ENCODE measurements around the gene ANAPC4. TPM values are rescaled to one million over a fixed set of nuclear protein-coding genes. Genes with fewer than 3 reads are reported as not detected.

The ANAPC4 gene
- polyA plus RNA-seq, 1 donor from 2014 or later = 78.1 TPM

DNA sequence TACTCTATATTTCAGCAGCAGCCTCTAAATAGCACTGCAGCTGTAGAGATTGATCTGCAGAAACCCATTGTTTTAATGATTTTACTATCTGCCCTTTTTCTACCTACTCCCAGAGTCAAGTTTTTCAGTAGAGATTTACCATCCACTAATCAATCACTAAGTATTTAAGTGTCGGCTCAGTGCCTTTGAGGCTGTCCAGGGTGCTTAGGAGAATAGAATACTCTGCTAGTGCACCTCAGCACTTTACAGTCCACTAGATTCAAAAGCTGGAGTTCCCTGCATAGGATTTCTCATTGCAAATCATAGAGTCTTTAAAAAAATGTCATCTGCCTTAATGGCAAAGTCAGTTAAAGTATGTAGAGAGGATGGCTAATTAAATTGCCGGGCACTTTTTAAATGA lies 29.6 kb upstream of the ANAPC4 start:
- H2AFZ ChIP-seq (ENCODE audit: low read depth, low read length) = no peak overlapping the region
- no peaks in the 10 kb centered on the region for H3K36me3 ChIP-seq (ENCODE audit: insufficient read depth, low read length)
- no peaks in the 10 kb centered on the region for H3K9me3 ChIP-seq (ENCODE audit: low read length)
- H4K20me1 ChIP-seq (ENCODE audit: insufficient read depth) = no peaks in the 10 kb centered on the region
- no peaks in the 10 kb centered on the region for H3K79me2 ChIP-seq (replicated peaks; ENCODE audit: insufficient read depth, low read length)
- H3K27ac ChIP-seq (ENCODE audit: low read length) = no peak overlapping the region
- H3K9me2 ChIP-seq (ENCODE audit: insufficient read depth, low read length) = no peaks in the 10 kb centered on the region
- H3K4me2 ChIP-seq (ENCODE audit: low read length) = no peak overlapping the region
- H3K4me3 ChIP-seq (ENCODE audit: low read length) = no peak overlapping the region
- TF ChIP-seq, protein P1, sequence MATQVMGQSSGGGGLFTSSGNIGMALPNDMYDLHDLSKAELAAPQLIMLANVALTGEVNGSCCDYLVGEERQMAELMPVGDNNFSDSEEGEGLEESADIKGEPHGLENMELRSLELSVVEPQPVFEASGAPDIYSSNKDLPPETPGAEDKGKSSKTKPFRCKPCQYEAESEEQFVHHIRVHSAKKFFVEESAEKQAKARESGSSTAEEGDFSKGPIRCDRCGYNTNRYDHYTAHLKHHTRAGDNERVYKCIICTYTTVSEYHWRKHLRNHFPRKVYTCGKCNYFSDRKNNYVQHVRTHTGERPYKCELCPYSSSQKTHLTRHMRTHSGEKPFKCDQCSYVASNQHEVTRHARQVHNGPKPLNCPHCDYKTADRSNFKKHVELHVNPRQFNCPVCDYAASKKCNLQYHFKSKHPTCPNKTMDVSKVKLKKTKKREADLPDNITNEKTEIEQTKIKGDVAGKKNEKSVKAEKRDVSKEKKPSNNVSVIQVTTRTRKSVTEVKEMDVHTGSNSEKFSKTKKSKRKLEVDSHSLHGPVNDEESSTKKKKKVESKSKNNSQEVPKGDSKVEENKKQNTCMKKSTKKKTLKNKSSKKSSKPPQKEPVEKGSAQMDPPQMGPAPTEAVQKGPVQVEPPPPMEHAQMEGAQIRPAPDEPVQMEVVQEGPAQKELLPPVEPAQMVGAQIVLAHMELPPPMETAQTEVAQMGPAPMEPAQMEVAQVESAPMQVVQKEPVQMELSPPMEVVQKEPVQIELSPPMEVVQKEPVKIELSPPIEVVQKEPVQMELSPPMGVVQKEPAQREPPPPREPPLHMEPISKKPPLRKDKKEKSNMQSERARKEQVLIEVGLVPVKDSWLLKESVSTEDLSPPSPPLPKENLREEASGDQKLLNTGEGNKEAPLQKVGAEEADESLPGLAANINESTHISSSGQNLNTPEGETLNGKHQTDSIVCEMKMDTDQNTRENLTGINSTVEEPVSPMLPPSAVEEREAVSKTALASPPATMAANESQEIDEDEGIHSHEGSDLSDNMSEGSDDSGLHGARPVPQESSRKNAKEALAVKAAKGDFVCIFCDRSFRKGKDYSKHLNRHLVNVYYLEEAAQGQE (IDR thresholded peaks at IDR 0.05; ENCODE audit: borderline replicate concordance) = no peak
- TF ChIP-seq MXI1 (conservative IDR thresholded peaks at IDR 0.05; ENCODE audit: poor library complexity, severe bottlenecking) (no peak), POLR2AphosphoS5 (IDR thresholded peaks at IDR 0.05) (no peak), RAD21 (conservative IDR thresholded peaks at IDR 0.05) (no peak), SMC3 (conservative IDR thresholded peaks at IDR 0.05; ENCODE audit: poor library complexity) (no peak), TAF1 (IDR thresholded peaks at IDR 0.05; ENCODE audit: low read depth) (no peak)
- TF ChIP-seq, protein P2, sequence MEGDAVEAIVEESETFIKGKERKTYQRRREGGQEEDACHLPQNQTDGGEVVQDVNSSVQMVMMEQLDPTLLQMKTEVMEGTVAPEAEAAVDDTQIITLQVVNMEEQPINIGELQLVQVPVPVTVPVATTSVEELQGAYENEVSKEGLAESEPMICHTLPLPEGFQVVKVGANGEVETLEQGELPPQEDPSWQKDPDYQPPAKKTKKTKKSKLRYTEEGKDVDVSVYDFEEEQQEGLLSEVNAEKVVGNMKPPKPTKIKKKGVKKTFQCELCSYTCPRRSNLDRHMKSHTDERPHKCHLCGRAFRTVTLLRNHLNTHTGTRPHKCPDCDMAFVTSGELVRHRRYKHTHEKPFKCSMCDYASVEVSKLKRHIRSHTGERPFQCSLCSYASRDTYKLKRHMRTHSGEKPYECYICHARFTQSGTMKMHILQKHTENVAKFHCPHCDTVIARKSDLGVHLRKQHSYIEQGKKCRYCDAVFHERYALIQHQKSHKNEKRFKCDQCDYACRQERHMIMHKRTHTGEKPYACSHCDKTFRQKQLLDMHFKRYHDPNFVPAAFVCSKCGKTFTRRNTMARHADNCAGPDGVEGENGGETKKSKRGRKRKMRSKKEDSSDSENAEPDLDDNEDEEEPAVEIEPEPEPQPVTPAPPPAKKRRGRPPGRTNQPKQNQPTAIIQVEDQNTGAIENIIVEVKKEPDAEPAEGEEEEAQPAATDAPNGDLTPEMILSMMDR (IDR thresholded peaks at IDR 0.05; ENCODE audit: poor library complexity, severe bottlenecking) = no peak
- H3K9ac ChIP-seq (ENCODE audit: low read length) = no peak overlapping the region
- H3F3A ChIP-seq (ENCODE audit: insufficient read depth, low read length, poor library complexity, severe bottlenecking) = no peaks in the 10 kb centered on the region
- no peaks in the 10 kb centered on the region for H3K27me3 ChIP-seq (ENCODE audit: insufficient read depth, low read depth, low read length)

DNA sequence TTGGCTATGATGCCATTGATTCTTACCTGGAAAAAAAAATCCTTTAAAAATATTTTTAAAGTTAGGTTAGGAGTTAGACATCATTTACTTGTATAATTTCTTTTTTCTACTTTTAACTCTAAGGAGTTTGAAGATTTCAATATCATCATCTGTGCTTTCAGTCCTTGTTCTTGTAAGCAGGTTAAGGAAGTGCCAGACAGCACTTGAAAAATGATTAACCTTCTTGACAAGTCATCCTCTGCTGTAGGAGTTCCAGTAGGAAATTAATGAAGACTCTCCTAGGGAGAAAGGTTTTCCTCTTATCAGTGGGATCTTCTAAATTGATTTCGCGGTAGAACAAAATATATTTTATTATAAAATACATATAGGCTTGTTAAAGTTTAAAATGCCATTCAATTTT lies 29.1 kb upstream of the ANAPC4 start:
- H3K4me2 ChIP-seq (ENCODE audit: low read length) = no peak overlapping the region
- H2AFZ ChIP-seq (ENCODE audit: low read depth, low read length) = no peak overlapping the region
- H3K36me3 ChIP-seq (ENCODE audit: insufficient read depth, low read length) = no peaks in the 10 kb centered on the region
- H3K9me2 ChIP-seq (ENCODE audit: insufficient read depth, low read length) = no peaks in the 10 kb centered on the region
- no peak overlapping the region for H3K4me3 ChIP-seq (ENCODE audit: low read length)
- TF ChIP-seq RAD21 (conservative IDR thresholded peaks at IDR 0.05) (no peak), EZH2 (IDR thresholded peaks at IDR 0.05; ENCODE audit: borderline replicate concordance, insufficient read depth, low read length, poor library complexity, severe bottlenecking) (no peak), SMC3 (conservative IDR thresholded peaks at IDR 0.05; ENCODE audit: poor library complexity) (no peak), POLR2AphosphoS5 (IDR thresholded peaks at IDR 0.05) (no peak), EP300 (conservative IDR thresholded peaks at IDR 0.05; ENCODE audit: poor library complexity, severe bottlenecking) (no peak), MXI1 (conservative IDR thresholded peaks at IDR 0.05; ENCODE audit: poor library complexity, severe bottlenecking) (no peak), TAF1 (IDR thresholded peaks at IDR 0.05; ENCODE audit: low read depth) (no peak)
- TF ChIP-seq, protein P1 (IDR thresholded peaks at IDR 0.05; ENCODE audit: borderline replicate concordance) = no peak
- TF ChIP-seq, protein P2 (IDR thresholded peaks at IDR 0.05; ENCODE audit: poor library complexity, severe bottlenecking) = no peak
- no peak overlapping the region for H3K27ac ChIP-seq (ENCODE audit: low read length)
- H3K9me3 ChIP-seq (ENCODE audit: low read length) = no peaks in the 10 kb centered on the region
- no peaks in the 10 kb centered on the region for H3K27me3 ChIP-seq (ENCODE audit: insufficient read depth, low read depth, low read length)
- H3F3A ChIP-seq (ENCODE audit: insufficient read depth, low read length, poor library complexity, severe bottlenecking) = no peaks in the 10 kb centered on the region
- no peaks in the 10 kb centered on the region for H4K20me1 ChIP-seq (ENCODE audit: insufficient read depth)
- H3K9ac ChIP-seq (ENCODE audit: low read length) = no peak overlapping the region
- H3K79me2 ChIP-seq (replicated peaks; ENCODE audit: insufficient read depth, low read length) = no peaks in the 10 kb centered on the region

Measured in neural cell (in vitro differentiated cells).